Brain pericyte (primary cell): ENCODE measurements around the gene MID1IP1.

Experiments
- DNase-seq: peaks from one replicate; pipeline ENCODE4 v3.0.0-alpha.2; 2012; ENCODE audit warnings: low read depth, low spot score

MID1IP1 gene

DNA sequence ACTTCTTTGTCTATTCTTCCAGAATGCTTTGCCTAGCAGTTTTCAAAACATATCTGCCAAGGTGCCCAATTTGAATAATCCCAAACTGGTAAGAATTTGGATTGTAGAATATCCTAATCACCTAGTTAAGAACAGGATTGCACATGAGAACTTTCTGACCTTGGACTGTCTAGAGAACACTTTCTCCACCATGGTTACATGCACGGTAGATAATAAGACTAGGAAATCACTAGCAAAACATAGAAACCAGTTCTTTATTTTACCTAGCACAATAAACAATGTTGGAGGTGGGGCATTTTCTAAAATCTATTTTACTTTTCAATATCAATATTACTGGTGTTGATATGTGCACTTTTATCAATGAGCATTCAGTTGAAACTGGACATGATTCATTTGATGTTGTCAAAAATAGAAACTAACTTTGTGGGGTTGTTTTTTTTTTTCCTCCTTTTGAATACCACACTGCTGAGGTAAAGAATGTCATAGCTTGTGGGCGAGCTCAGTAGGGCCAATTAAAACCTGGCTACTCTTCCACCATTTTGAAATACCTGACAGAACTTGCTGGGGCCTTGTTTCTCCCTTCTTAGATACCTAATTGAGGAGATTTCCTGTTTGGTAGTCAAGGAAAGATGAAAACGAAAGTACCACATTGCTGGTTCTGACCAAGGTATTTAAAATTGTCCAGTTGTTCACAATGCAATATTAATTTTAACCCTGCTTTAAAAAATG, 10.4 kb downstream of the MID1IP1 start:
- DNase-seq = no peak

GRCh38 chrX:38816155-38816554, 14.9 kb downstream of the MID1IP1 start:
- DNase-seq = no peak

DNA sequence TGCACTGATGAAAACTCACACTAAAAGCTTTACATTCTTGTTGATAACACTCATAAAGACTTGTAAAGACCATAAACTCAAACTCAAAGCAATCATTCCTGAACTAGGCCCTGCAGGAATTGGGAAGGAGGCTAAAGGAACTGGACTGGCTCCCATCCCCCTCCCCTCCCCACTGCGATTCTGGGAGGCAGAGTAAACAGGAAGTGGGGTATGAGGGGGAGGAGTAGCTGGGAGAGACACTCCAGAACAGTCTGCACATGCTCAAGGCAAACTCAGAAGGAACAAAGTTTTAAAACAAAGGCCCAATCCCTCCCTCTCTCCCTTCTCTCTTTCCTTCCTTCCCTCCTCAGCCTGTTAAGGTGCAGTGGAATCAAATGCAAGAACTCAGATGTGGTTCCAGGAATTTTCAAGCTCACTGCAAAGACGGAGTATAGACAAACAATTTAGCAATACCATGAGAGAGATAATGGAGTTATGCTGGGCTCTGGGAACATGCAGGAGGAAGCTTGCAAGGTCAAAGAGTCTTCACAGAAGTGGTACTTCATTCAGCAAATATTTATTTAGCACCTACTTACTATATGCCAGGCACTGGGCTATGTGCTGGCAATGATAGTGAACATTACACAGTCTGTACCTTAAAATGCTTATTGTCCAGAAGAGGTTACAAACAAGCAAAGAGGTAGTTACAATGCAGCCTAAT, 15.9 kb downstream of the MID1IP1 start:
- no peak for DNase-seq

DNA sequence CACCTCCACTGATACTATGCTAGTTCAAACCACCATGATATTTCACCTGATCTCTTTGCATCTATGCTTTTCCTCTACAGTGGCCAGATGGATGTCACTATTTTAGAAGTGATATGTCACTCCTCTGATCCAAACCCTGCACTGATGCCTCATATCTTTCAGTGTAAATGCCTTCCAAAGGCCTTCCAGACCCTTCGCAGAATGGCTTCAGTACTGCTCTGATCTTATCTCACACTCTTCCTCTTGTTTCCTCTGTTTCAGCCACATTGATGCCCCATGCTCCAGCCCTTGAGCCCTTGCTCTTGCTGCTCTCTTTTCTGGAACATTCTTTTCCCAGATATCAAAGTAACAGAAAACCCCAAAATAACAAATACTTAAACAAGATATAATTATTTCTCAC, 17.9 kb downstream of the MID1IP1 start:
- no peak for DNase-seq

DNA sequence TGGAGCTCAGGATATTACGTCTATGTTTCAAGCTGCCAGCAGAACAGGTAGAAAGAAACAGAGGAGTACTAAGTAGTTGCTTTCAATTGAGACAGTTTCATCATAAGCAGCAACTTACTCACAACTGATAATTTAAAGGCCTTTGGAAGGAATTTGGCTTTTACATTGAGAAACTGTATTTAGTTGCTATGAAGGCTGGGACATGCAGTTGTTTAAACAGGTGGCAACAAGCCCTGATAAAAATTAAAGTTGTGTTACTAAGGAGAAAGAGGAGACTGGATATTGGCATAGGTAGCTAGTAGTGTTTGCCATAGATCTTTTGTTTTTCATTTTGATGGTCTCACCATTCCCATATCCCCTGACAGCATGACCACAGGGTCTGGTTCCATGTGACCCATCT, 18.4 kb downstream of the MID1IP1 start:
- no peak for DNase-seq

GRCh38 chrX:38820751-38821150, 19.5 kb downstream of the MID1IP1 start:
- no peak for DNase-seq

DNA sequence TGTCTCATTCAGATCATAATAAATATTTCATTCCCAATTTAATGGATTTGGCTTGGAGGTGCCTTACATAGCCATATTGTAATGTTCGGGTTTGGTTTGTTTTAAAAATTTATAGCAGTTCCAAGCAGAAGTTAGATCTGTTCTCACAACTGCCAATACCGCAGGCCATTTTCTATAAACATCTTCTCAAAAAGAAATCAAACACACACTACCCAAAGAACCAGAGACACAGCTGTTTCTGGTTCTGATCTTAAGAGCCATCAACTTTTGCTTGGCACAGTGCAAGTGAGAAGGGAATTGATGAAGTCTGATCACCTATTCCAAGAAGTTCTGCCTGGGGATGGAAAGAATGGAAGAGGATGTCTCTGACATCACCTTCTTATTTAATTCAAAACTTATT, 22.9 kb downstream of the MID1IP1 start:
- DNase-seq = no peak

DNA sequence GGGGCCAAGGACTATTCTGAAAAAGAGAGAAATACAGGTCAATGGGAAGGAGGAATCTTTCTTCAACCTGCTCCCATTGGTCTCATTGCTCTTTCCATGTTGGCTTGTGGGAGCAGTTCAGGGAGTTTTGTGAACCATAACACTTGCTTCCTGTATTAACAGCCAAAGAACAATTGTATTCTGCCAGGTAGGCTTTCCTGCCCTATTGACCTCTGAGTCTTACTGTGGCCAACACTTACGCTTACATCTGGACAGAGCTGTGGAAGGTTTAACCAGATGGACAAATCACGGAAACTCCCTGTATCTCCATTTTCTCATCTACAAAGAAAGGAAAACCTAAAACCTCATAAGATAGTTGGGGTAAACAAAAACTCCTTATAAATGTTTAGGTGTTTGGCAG, 30.7 kb downstream of the MID1IP1 start:
- no peak for DNase-seq

- no peak for DNase-seq
Measured at GRCh38 chrX:38837389-38837788, 36.1 kb downstream of the MID1IP1 start.

GRCh38 chrX:38839277-38839676, 38.0 kb downstream of the MID1IP1 start:
- DNase-seq = no peak

DNA sequence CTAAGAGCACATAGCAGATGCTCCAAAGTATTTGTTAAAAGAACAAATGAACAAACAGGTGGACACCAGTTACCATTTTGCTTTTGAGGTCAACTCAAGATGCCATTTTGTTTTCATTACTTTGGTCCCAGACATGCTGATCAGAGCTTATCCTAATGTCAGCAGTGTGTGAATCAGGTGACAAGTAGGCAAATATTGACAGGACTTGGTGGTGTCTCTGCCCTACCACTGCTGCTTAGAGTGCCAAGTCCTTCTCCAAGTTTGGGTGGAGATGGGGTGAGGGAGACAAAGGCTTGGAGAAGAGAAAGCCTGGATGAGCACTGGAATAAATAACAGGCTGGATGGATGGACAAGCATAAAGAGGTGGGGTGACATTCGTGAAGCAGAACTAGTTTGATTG, 38.7 kb downstream of the MID1IP1 start:
- no peak for DNase-seq

DNA sequence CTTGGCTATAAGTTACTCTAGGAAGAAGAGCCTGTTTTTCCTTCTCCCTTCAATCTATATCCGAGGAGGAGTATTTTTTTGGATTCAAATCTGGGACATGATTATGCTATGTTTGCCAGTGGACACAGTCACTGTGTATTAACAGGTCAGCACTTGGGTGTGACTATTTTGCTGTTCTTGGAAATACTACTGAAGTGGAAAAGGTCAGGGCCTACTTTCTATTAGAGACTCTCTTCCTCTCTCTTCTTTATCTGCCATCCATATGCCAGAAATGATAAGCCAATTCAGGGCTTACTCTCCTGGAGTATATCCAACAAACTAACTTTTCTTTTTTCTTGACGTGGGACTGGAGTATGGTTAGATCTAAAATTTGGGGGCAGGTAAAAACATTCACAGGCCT, 40.5 kb downstream of the MID1IP1 start:
- DNase-seq = no peak

- DNase-seq = no peak
Measured at GRCh38 chrX:38845426-38845825, 44.2 kb downstream of the MID1IP1 start.

DNA sequence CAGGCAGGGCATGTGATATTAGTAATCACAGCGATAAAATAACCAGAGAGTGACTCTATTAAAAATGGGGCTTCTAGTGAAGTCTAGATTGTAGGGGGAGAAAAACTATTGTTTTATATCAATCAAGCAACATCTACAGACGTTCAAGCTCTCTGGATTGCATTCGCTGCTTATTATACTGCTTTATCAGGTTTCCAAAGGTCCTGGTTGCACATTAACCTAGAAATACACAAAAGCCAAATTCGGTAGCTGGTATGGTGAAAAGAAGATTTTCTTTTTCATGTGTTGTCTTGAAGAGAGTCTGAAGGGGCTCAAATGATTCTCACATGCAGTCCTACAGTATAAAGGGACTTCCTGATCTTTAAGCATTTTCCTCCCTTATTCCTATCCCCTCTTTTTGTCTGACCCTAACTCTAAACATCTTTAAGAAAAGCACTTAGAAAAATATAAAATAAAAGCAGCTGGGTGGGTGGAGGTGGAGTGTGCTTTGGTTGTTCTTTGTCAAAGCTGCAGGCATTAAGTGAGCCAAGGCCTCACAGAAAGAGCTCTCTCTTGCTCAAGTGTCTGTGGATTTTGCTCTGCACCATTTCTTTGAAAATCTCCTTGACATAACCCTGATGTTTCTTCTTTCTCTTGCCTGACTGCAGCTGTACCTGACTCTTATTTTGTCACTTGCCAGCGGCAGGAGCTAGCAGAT, 46.1 kb downstream of the MID1IP1 start:
- no peak for DNase-seq

GRCh38 chrX:38847903-38848230, 46.6 kb downstream of the MID1IP1 start:
- DNase-seq = no peak

GRCh38 chrX:38848671-38849455, 47.6 kb downstream of the MID1IP1 start:
- no peak for DNase-seq

GRCh38 chrX:38850807-38851544, 49.7 kb downstream of the MID1IP1 start:
- DNase-seq = no peak

- no peak for DNase-seq
Measured at GRCh38 chrX:38854305-38854704, 53.0 kb downstream of the MID1IP1 start.
